Measurements from ENCODE around the gene NCOA3.
"Not testable (repeated sequence)": the region's sequence is repeated elsewhere in the genome, so short reads cannot be mapped to it uniquely, and the experiment has no call there.

Gene NCOA3

DNA sequence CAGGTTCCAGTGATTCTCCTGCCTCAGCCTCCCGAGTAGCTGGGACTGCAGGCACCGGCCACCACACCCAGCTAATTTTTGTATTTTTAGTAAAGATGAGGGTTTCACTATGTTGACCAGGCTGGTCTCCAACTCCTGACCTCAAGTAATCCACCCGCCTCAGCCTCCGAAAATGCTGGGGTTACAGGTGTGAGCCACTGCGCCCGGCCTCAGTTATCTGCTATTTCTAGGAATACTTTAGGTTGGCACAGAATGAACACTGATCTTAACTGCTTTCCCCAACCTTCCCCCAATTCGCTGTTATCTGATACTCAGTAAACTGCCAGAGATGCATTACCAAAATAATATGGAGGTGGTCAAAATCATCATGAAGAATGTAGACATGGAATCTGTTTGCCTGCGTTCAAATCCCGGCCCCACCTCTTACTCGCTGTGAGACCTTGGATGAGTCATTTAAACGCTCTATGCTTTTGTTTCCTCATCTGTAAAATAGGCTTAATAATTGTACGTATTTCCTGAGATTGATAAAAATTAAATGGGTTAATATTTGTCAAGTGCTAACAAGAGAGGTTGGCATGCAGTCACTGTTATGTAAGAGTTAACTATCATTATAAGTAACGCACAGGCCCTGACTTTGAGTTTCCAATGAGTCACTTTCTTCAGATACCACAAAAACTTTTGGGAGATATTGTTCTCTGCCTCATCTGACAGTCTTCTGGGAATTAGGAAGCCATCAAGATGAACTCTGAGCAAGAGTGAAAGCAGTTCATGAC, 44.5 kb upstream of the NCOA3 start:
- no peaks in the 10 kb centered on the region for H3K4me1 ChIP-seq (ENCODE audit: insufficient read depth, low read length, poor library complexity, severe bottlenecking)
- TF ChIP-seq CTCF (conservative IDR thresholded peaks at IDR 0.05; ENCODE audit: low read length) (no peak), EZH2phosphoT487 (IDR thresholded peaks at IDR 0.05; ENCODE audit: borderline replicate concordance) (no peak)
- H3K4me3 ChIP-seq (ENCODE audit: low read length, poor library complexity, severe bottlenecking), result no peak overlapping the region
- H3K9me2 ChIP-seq (replicated peaks; ENCODE audit: low read depth, low read length), result no peaks in the 10 kb centered on the region
- no peaks in the 10 kb centered on the region for H3K9me3 ChIP-seq (ENCODE audit: insufficient read depth, low read depth, low read length)
- H3K79me2 ChIP-seq (ENCODE audit: insufficient read depth, low read length), result no peaks in the 10 kb centered on the region
- H2AFZ ChIP-seq (ENCODE audit: low read length), result no peak overlapping the region
- H4K20me1 ChIP-seq (ENCODE audit: insufficient read depth, low read length, poor library complexity, severe bottlenecking), result no peaks in the 10 kb centered on the region
- H3K4me2 ChIP-seq (ENCODE audit: low read depth, low read length, poor library complexity, severe bottlenecking), result no peak overlapping the region
- no peaks in the 10 kb centered on the region for H3K36me3 ChIP-seq (ENCODE audit: insufficient read depth, low read length)
- H3K9ac ChIP-seq (ENCODE audit: low read depth, low read length, poor library complexity, severe bottlenecking), result no peak overlapping the region
- no peaks in the 10 kb centered on the region for H3K27me3 ChIP-seq (ENCODE audit: insufficient read depth, low read length, poor library complexity, severe bottlenecking)
- no peaks in the 10 kb centered on the region for H3F3A ChIP-seq (ENCODE audit: low read depth)

GRCh38 chr20:47458280-47459050, 43.2 kb upstream of the NCOA3 start:
- H3K4me2 ChIP-seq (ENCODE audit: low read depth, low read length, poor library complexity, severe bottlenecking); H4K20me1 ChIP-seq (ENCODE audit: insufficient read depth, low read length, poor library complexity, severe bottlenecking); H3K4me3 ChIP-seq (ENCODE audit: low read length, poor library complexity, severe bottlenecking): not testable (repeated sequence)

DNA sequence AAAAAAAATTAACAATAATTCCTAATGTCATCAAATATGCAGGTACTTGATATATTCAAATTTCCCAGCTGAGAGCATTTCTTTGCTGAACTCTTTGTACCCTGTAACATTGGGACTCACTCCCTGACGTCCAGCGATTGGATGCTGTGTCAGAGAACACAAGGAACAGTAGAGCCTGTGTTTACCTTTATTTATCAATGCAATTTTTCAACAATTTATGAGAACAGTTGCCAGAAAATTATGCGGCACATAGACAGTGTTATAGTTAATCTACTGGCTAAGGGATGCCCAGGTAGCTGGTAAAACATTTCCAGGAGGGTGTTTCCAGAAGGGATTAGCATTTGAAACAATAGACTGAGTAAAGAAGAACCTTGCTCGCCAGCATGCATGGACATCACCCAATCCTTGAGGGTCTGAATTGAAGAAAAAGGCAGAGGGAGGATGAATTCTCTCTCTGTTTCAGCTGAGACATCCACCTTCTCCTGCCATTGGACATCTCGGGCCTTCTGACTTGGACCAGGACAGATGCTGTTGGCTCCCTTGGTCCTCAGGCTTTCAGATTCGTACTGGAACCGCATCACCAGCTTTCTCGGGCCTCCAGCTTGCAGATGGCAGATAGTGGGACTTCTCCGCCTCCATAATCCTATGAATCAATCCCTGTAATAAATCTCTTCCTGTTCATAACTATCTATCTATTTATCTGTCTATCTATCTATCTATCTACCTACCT, 42.2 kb upstream of the NCOA3 start:
- Histone ChIP-seq H3K79me2 (ENCODE audit: insufficient read depth, low read length) (no peaks in the 10 kb centered on the region), H3K27me3 (ENCODE audit: insufficient read depth, low read length, poor library complexity, severe bottlenecking) (no peaks in the 10 kb centered on the region), H3K36me3 (ENCODE audit: insufficient read depth, low read length) (no peaks in the 10 kb centered on the region), H3F3A (ENCODE audit: low read depth) (no peaks in the 10 kb centered on the region), H3K9me3 (ENCODE audit: insufficient read depth, low read depth, low read length) (no peaks in the 10 kb centered on the region), H2AFZ (ENCODE audit: low read length) (no peak overlapping the region), H4K20me1 (ENCODE audit: insufficient read depth, low read length, poor library complexity, severe bottlenecking) (no peaks in the 10 kb centered on the region), H3K9ac (ENCODE audit: low read depth, low read length, poor library complexity, severe bottlenecking) (no peak overlapping the region), H3K4me2 (ENCODE audit: low read depth, low read length, poor library complexity, severe bottlenecking) (no peak overlapping the region), H3K9me2 (replicated peaks; ENCODE audit: low read depth, low read length) (no peaks in the 10 kb centered on the region), H3K4me1 (ENCODE audit: insufficient read depth, low read length, poor library complexity, severe bottlenecking) (no peaks in the 10 kb centered on the region), H3K4me3 (ENCODE audit: low read length, poor library complexity, severe bottlenecking) (no peak overlapping the region)
- TF ChIP-seq EZH2phosphoT487 (IDR thresholded peaks at IDR 0.05; ENCODE audit: borderline replicate concordance) (no peak), CTCF (conservative IDR thresholded peaks at IDR 0.05; ENCODE audit: low read length) (no peak)

More at GRCh38 chr20:47458280-47459050, 43.2 kb upstream of the NCOA3 start:
- H3F3A ChIP-seq (ENCODE audit: low read depth); H2AFZ ChIP-seq (ENCODE audit: low read length); H3K79me2 ChIP-seq (ENCODE audit: insufficient read depth, low read length); H3K9me2 ChIP-seq (replicated peaks; ENCODE audit: low read depth, low read length); H3K27me3 ChIP-seq (ENCODE audit: insufficient read depth, low read length, poor library complexity, severe bottlenecking); H3K9me3 ChIP-seq (ENCODE audit: insufficient read depth, low read depth, low read length); H3K4me1 ChIP-seq (ENCODE audit: insufficient read depth, low read length, poor library complexity, severe bottlenecking); H3K9ac ChIP-seq (ENCODE audit: low read depth, low read length, poor library complexity, severe bottlenecking); H3K36me3 ChIP-seq (ENCODE audit: insufficient read depth, low read length): not testable (repeated sequence)

- not testable (repeated sequence) for H3K9me2 ChIP-seq (replicated peaks; ENCODE audit: low read depth, low read length); H3K9ac ChIP-seq (ENCODE audit: low read depth, low read length, poor library complexity, severe bottlenecking); H4K20me1 ChIP-seq (ENCODE audit: insufficient read depth, low read length, poor library complexity, severe bottlenecking); H3K9me3 ChIP-seq (ENCODE audit: insufficient read depth, low read depth, low read length); H3K36me3 ChIP-seq (ENCODE audit: insufficient read depth, low read length); H3K4me2 ChIP-seq (ENCODE audit: low read depth, low read length, poor library complexity, severe bottlenecking); H3K27me3 ChIP-seq (ENCODE audit: insufficient read depth, low read length, poor library complexity, severe bottlenecking); H2AFZ ChIP-seq (ENCODE audit: low read length); H3F3A ChIP-seq (ENCODE audit: low read depth); H3K4me3 ChIP-seq (ENCODE audit: low read length, poor library complexity, severe bottlenecking); H3K79me2 ChIP-seq (ENCODE audit: insufficient read depth, low read length); H3K4me1 ChIP-seq (ENCODE audit: insufficient read depth, low read length, poor library complexity, severe bottlenecking)
Observed at GRCh38 chr20:47460761-47461112, 41.0 kb upstream of the NCOA3 start.
